Stimulated activated CD4-positive, alpha-beta T cell treated with anti-CD3 and anti-CD28 coated beads, TNF-alpha, amount 100 ng/mL, for 1 hour (primary cell): ENCODE measurements around the gene KRTAP21-3.
"Not testable (repeated sequence)": the region's sequence is repeated elsewhere in the genome, so short reads cannot be mapped to it uniquely, and the experiment has no call there.

Source experiments
- DNase-seq, 3 donors: peaks; one replicate each; pipeline ENCODE4 v3.0.0-alpha.2; 2020; ENCODE audit warnings: low read depth in 3 of 3, low spot score in 1 of 3

Gene KRTAP21-3, protein sequence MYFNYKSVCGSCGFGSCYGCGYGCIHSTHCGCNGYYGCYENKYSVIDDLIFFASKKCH

DNA sequence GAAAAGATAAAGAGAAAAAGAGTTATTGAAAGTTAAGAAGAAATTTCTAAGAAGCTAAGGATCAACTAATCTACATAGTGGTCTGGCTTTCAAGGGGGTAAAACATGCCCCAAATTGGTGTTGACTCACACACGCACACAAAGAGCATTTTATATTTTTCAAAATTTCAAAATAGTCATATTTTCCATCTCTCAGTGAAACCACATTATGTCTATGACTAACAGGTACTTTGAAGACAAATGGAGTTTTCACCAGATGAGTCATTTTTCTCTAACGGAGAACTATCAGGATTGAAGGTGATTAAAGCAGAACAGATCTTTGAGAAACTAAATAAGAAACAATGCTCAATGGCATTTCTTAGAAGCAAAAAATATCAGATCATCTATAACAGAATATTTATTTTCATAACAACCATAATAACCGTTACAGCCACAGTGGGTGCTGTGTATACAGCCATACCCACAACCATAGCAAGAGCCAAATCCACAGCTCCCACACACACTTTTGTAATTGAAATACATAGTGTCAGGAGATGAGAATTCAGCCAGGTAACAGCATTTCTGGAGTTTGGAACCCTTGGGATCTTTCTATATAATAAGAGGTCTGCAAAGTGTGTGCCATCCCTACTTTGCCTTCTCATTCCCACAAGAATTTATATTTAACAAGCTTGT is at the start of gene KRTAP21-3:
Gene KRTAP21-3 (minus strand): TSS at position 539 of the 671 bp plus-strand sequence. CDS start 18 bp downstream, at position 521.
- no peak for DNase-seq

DNA sequence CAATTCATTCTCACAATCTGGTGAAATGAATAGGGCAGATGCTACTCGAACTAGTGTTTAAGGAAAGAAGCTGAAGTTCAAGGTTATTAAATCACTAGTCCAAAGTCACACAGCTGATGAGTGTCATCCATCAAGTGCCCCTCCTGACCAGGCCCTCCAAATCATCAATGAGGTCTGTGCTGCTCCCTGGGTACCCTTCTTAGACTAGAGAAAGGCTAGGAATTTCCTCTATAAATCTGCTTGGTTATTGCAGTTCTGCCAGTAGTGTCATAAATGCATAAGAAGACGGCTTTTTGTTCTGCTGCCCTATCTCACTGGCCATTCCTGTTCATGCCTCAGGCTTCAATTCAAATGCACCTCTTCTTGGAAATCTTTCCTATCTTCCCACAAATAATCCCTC is 42.2 kb upstream of the KRTAP21-3 start:
- no peak for DNase-seq

DNA sequence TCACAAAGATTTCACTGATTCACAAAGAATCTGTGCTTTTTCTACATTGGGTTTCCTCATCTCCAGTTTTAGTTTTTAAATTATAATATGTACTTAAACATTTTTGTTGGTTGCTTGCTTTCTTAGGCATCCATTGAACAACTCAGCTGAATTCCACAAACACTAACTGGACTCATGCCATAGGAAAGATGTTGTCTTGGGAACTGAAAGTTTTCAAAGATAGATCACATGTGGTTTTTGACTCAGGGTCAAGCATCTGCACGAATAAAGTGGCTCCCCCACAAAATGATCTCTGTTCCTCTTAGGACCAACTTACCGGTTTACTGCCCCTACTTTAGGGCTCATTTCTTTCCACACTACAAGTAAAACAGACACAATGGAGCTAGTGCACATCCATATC is 39.7 kb upstream of the KRTAP21-3 start:
- DNase-seq, result no peak

DNA sequence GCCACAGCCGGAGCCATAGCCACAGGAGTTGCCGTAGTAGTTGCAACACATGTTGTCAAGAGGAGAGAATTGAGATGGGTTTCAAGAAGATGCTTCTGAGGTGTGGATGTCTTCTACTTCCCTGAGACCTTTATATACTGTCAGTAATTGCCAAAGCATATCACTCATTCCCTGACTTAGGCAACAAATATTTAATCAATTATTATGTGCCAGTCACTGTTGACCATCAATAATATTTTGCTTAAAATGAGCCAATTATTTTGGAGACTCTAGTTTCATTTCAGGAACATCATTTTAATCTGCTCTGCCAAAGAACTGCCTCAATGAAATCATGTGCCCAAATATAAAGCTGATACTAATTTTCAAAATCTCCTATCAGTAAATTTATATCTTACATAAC is 36.8 kb upstream of the KRTAP21-3 start, which contains the start of gene KRTAP21-1:
Gene KRTAP21-1 (minus strand): TSS at position 101 of the 400 bp plus-strand sequence. CDS start 50 bp downstream, at position 51.
- not testable (repeated sequence) for DNase-seq

DNA sequence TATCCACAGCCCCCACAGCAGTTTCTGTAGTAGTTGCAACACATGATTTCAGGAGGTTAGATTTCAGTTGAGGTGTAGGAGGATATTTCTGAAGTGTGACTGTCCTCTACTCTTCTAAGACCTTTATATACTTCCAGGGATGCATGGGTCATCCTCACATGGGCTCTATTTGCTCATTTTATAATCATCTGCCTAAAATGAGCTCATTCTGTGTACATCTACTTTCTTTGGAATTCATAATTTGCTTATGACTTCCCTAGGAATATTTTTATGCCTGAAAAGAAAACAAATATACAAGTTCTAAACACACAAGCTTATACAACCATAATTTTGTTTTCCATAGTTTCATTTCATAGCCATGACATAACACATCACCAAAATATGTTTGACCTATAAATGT is 28.6 kb upstream of the KRTAP21-3 start, which contains the start of gene KRTAP21-2:
Gene KRTAP21-2 (minus strand): TSS at position 101 of the 400 bp plus-strand sequence. CDS start 57 bp downstream, at position 44.
- DNase-seq, result no peak

DNA sequence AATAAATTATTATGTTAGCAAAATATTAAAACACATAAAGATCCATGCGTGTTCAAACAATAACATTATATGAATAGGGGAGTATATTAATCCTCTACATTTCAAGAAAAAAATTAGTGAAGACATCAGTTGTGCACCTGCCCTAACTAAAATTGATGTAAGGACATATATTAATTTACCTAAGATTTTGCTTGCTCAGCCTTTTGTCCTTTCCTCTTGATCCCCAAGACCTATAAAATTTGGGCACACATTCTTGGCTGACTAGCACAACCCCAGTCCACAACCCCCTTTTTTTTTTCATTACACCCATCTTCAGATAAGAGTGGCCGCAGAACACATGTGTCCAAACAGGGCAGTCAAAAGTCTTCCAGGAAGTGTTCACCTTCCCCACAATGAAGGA is 21.9 kb upstream of the KRTAP21-3 start:
- no peak for DNase-seq

- no peak for DNase-seq
These were observed 14.4 kb upstream of the KRTAP21-3 start for GRCh38 chr21:30733026-30733425.

DNA sequence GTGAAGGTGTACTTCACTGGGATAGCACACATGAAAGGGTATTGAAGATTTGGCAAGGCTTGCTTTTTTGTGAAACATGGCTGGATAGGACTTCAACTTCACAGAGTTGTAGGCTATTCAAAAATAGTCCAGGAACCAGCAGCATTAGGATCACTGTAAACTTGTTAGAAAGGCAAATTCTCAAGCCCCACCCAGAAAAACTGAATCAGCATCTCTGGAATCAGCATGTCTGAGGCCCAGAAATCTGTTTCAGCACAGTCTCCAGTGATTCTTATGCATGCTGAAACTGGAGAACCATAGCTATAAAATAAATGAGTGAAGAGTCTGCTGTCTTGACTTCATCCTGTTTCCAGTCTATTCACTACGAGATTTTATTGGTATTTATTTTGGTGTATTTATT is 8.1 kb upstream of the KRTAP21-3 start:
- no peak for DNase-seq

DNA sequence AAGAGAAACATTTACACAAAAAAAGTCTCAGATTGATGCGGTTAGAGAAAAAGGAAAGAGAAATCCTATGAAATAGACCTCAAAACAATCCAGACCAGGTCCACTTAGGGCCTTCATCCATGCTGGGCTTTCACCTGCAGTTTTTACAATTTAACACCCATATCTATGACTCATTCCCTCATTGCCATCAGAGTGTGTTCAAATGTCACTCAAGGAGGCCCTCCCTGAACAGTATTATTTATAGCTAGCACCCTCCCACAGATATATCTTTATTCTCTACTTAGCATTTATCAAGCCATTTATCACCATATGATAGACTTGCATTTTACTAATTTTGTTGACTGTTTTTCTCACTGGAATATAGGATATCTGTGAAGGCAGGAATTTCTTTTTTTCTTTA is 824 bp upstream of the KRTAP21-3 start:
- no peak for DNase-seq

- DNase-seq, result no peak
These were observed 1.5 kb downstream of the KRTAP21-3 start for GRCh38 chr21:30717105-30717504.

DNA sequence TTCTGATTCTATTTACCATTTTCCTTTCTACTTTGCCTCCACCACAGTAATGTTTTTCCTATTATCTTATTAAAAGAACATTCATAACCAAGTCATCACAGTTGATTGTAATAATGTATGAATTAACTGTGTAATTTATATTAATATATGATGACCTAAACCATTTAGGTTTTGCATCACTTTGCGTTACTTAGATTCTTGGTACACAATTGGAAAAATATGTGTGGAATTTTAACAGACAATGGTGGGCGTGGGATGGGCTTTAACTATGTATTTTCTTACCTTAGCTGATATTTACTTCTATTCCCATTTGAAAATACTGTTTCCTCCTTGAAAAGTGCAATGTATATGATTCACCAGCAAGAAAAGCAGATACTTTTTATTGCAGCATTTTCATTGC is 3.6 kb downstream of the KRTAP21-3 start:
- DNase-seq, result no peak

DNA sequence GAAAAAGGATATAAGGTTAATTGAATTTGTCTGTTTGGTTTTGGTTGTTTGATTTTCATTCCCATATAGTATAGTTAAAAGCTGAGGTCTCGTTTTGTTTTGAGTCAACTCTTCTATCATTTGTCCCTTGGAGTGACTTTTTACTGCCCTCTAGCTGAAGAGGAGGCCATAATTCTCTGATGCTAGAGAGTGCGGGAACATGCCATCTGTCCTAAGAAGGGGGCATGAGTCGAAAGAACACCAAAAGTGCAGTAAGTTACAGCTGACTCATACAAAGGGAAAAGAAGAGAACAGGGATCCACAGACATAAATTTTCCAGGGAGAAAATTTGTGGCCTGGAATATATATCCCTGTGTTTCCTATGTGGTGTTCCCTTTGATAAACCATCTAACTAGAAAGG is 4.1 kb downstream of the KRTAP21-3 start:
- no peak for DNase-seq

DNA sequence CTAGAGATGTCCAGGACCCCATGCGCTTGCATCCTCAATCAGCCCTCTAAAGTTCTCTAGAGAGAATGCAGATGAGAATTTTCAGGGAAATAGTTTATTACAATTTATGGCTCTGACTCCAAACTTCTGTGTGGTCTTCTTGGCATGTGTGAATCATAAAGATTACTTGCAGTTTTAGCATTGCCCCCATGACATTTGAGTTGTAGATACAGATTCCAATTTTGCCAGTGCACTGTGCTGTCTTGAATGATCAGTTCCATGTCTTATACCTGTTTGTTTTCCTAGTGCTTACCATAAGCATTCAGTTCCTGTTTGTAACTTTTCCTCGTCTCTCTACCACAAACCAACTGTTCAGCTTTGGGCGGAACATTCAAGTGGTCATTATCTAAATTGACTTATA is 4.8 kb downstream of the KRTAP21-3 start:
- DNase-seq, result no peak

DNA sequence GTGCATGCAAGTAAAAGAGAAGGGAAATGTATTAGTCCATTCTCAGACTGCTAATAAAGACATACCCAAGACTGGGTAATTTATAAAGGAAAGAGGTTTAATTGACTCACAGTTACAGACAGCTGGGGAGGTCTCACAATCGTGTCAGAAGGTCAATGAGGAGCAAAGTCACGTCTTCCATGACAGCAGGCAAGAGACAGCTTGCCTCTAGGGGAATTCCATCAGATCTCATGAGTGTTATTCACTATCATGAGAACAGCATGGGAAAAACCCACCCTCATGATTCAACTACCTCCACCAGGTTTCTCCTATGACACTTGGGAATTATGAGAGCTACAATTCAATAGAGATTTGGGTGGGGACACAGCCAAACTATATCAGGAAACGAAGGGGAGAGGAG is 8.1 kb downstream of the KRTAP21-3 start:
- no peak for DNase-seq

GRCh38 chr21:30707409-30707808 is 11.2 kb downstream of the KRTAP21-3 start:
- DNase-seq, result no peak

DNA sequence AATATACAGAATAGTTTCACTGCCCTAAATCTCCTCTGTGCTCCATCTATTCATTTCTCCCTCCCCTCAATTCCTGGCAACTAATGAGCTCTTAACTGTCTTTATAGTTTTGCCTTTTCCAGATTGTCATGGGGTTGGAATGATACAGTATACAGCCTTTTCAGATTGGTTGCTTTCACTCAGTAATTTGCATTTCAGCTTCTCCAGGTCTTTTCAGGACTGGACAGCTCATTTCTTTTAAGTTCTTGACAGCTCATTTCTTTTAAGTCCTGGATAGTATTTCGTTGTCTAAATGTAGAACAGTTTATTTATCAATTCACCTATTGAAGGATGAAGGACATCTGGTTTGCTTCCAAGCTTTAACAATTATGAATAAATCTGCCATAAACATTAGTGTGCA is 22.6 kb downstream of the KRTAP21-3 start:
- DNase-seq, result no peak

DNA sequence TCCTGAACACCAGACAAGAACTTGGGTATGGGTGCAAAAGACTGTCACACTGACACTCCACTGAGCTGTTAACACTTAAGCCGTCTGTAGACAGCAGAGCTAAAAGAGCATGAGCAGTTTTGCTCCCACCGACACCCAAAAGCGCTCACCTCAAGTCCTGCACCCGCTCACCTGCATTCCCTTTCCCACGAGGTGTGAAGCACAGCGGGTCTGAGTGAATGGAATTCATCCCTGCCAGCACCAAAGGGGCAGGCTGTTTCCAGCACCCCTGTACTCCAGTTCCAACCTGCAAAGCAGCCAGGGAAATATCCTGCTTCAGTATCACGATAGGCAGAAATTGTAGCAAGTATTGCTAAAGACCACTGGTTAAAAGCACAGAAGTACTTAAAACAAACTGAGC is 28.8 kb downstream of the KRTAP21-3 start:
- no peak for DNase-seq

GRCh38 chr21:30684506-30684905 is 34.1 kb downstream of the KRTAP21-3 start:
- DNase-seq, result no peak

DNA sequence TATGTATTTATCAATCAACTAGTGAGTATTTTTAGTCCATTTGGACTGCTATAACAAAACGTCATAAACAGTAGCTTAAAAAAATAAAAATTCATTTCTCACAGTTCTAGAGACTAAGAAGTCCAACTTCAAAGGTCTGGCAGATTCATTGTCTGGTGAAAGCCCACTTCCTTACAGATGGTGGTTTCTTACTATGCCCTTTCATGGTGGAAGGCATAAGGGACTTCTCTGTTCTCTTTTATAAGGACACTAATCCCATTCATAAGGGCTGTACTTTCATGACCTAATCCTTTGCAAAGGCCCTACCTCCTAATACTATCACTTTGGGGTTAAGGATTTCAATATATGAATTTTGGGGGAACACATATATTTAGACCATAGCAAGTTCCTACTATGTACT is 38.0 kb downstream of the KRTAP21-3 start:
- DNase-seq, result no peak

DNA sequence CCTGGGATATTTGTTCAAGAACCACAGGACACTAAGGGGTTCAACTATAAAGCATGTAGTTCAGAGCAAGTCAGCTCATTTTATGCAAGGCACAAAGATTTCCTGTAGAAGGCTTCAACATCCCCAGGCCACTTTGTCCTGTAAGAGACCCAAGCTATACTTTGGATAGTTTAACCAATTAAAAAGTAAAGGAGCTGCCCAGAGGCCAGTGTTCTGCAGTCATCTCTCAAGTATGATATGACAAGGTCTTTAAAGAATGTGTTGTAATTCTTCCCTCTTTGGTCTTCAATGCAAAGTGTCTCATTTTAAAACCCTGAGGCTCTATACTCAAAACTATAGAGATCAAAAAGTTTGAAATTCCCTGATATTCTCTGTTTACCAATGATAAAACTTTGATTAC is 41.8 kb downstream of the KRTAP21-3 start:
- no peak for DNase-seq

GRCh38 chr21:30674312-30674711 is 44.3 kb downstream of the KRTAP21-3 start:
- DNase-seq, result no peak

- DNase-seq, result no peak
These were observed 45.5 kb downstream of the KRTAP21-3 start for GRCh38 chr21:30672985-30673650.

GRCh38 chr21:30668776-30669175 is 49.8 kb downstream of the KRTAP21-3 start:
- no peak for DNase-seq
